ENCODE results near the gene SPTB. TPM values are rescaled to one million over a fixed set of nuclear protein-coding genes. Genes with fewer than 3 reads are reported as not detected.

The SPTB gene
- total RNA-seq, 2 donors from 2014 or later, result 0.15 to 0.29 TPM

DNA sequence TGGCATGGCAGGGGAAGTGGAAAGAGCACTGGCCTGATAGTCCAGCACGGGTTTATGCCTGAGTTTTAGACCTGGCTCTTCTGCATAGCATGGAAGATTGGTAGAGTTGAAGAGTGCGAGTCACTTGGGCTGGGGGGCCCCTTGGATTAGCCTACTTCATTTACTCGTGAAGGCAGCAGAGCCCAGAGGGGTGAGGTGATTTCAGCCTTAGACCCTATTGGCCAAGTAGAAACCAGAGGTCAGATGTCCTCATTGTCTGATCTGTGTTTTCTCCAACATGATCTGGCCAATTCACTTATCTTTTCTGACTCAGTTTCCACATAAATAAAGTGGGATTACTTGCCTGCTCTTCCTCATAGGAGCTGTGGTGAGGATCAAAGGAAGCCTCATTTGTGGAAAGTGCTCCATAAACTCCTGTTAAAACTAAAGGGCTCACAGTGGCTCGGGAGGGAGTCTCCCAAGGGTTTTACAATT, 173.6 kb downstream of the SPTB start:
- H3K4me3 Mint-ChIP-seq, result peak overlapping the region; percentile 85
- ATAC-seq (replicated peaks), result no peak
- H3K4me1 Mint-ChIP-seq, result peaks cover 52% of the 10 kb centered on the region
- peak overlapping the region; percentile 72 for H3K27ac Mint-ChIP-seq
- no peaks in the 10 kb centered on the region for H3K27me3 Mint-ChIP-seq
- no peaks in the 10 kb centered on the region for H3K9me3 Mint-ChIP-seq
- no peaks in the 10 kb centered on the region for H3K36me3 Mint-ChIP-seq (ENCODE audit: low read depth)

DNA sequence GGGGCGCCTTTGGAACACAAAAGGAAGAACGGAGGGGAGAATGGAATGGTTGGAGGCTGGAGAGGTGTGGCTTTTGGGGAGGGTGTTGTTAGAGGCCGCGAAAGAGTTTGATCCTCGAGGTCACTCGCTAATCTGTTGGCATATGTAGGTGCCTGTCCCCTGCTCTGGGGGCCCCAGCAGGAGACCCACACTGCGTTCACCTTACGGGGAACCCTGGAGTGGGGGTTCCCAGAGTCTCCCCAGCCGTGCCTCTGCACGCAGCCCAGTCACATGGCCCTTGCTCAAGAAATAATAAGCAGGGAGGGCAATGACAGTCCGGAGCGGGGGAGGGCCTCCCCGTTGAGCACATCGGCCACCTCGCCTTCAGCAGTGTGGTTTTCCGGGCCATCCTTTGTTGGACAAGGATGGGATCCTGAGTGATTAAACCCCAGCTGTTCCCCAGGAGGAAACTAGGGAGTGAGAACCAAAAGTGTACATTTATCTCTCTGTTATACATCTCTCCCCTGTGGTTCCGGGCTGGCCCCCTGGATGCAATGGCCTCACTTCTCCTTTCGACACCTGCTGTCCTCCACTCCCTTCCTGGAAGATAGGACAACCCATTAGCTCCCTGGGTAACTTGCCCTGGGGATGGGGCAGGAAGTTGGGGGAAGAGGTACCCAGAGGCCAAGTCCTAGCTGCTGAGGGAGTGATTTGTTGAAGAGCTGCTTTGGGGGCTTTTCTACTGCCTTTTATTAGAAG, 174.2 kb downstream of the SPTB start:
- Mint-ChIP-seq H3K27me3 (no peaks in the 10 kb centered on the region), H3K36me3 (ENCODE audit: low read depth) (no peaks in the 10 kb centered on the region), H3K4me1 (peaks cover 52% of the 10 kb centered on the region), H3K9me3 (no peaks in the 10 kb centered on the region), H3K4me3 (peak overlapping the region; percentile 85), H3K27ac (peak overlapping the region; percentile 72)
- peak; percentile 55 for ATAC-seq (replicated peaks)

DNA sequence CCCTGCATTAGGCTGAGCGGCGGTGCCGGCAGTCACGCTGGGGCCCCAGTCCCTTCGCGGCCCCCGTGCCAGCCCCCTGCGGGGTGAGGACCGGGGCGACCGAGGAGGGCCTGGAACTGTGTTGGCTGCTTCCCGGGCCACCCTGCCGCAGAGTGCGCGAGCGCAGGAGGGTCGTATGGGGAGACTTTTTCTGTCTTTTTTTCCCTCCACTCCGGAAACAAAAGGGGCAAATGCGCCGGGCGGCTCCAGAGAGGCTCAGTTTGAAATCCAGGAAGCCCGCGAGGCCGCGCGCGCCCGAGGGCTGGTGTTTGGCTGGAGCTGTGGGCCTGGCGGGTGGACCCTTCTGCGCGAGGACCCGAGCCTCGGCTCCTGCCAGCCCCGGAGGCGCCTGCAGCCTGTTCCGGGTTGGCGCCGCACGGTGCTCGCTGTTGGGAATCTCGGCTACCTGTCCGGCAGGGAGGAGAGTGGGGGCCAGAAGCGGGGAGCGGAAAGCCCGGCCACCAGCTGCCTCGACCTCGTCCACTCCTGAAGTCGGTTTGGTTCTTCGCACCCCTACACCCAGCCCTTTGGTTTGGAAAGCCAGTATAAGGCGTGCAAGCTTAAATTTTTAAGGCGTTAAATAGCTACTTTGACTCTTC, 174.8 kb downstream of the SPTB start:
- H3K4me3 Mint-ChIP-seq, result peak overlapping the region; percentile 85
- peak; percentile 14 for ATAC-seq (replicated peaks)
- no peaks in the 10 kb centered on the region for H3K27me3 Mint-ChIP-seq
- H3K9me3 Mint-ChIP-seq, result no peaks in the 10 kb centered on the region
- H3K4me1 Mint-ChIP-seq, result peaks cover 47% of the 10 kb centered on the region
- H3K36me3 Mint-ChIP-seq (ENCODE audit: low read depth), result no peaks in the 10 kb centered on the region
- H3K27ac Mint-ChIP-seq, result peak overlapping the region; percentile 72

DNA sequence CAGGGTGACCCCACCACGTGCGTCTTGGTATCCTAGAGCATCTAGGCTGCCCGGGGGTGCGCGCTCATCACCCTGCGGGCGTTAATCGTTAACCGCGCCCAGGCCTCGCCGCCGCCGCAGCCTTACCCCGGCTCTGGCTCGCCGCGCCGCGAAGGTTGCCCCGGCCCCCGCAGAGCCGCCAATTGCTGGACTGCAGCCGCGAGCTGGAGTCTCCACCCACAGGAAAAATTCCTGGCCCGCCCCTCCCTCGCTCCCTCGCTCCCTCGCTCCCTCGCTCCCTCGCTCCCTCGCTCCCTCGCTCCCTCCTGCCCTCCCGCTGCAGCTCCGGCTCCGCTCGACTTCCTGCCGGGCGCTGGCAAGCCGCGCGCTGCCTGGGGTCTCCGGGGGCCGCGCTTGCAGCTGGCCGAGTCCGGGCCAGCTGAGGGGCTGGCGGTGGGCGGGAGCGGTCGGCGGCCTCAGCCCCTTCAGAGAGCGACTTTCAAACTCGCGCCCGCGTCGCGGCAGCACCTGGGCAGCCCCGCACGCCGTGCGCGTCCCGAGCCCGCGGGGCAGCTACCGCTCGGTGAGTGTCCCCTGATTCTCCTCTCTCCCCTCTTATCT, 175.5 kb downstream of the SPTB start, which contains the start of gene PLEKHG3:
Gene PLEKHG3, plus strand, starts transcription at position 282 of the 600 bp plus-strand sequence. CDS start 23,208 bp downstream, outside the sequence.
- Mint-ChIP-seq H3K4me1 (peaks cover 43% of the 10 kb centered on the region), H3K9me3 (no peaks in the 10 kb centered on the region), H3K27ac (peak within 1 kb of the TSS; percentile 72), H3K27me3 (no peaks in the 10 kb centered on the region), H3K4me3 (peak within 1 kb of the TSS; percentile 85), H3K36me3 (ENCODE audit: low read depth) (no peaks in the 10 kb centered on the region)
- ATAC-seq (replicated peaks), result peak; percentile 36

DNA sequence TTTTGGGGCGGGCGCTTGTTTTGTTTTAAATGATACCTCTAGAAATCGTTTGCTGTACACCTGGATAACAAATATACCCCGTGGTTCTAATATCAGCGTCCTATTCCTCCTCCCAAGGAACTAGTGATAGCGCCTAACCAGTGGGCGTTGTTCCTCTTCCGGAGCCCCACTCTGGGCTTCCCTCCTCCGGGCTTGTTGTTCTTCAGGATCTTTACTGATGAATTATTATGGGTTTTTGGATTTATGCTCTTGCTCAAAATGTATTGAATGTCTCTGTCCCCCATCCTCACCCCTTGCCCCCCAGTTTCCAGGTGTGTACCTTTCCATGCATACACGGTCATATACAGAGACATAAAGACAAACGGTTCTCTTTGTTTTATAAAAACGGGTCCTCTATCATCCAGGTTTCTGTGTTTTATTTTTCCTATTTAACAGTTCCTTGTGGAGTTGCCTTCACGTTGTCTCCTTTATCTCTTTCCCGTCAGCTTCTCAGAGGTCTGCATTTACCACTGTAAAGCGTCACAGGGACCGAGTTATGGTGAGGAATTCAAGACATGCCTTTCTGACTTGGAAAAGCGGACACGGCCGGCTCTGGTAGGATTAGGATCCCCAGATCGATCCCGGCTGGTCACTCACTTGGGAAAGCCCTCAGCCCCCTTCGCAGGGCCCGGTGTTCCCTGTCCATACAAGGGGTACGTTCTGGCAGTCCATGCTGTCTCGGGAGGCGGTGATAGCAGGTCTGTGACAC, 176.1 kb downstream of the SPTB start:
- no peak for ATAC-seq (replicated peaks)
- peaks cover 42% of the 10 kb centered on the region for H3K4me1 Mint-ChIP-seq
- H3K36me3 Mint-ChIP-seq (ENCODE audit: low read depth), result no peaks in the 10 kb centered on the region
- H3K4me3 Mint-ChIP-seq, result peak overlapping the region; percentile 85
- no peaks in the 10 kb centered on the region for H3K9me3 Mint-ChIP-seq
- peak overlapping the region; percentile 18 for H3K27ac Mint-ChIP-seq
- H3K27me3 Mint-ChIP-seq, result no peaks in the 10 kb centered on the region

DNA sequence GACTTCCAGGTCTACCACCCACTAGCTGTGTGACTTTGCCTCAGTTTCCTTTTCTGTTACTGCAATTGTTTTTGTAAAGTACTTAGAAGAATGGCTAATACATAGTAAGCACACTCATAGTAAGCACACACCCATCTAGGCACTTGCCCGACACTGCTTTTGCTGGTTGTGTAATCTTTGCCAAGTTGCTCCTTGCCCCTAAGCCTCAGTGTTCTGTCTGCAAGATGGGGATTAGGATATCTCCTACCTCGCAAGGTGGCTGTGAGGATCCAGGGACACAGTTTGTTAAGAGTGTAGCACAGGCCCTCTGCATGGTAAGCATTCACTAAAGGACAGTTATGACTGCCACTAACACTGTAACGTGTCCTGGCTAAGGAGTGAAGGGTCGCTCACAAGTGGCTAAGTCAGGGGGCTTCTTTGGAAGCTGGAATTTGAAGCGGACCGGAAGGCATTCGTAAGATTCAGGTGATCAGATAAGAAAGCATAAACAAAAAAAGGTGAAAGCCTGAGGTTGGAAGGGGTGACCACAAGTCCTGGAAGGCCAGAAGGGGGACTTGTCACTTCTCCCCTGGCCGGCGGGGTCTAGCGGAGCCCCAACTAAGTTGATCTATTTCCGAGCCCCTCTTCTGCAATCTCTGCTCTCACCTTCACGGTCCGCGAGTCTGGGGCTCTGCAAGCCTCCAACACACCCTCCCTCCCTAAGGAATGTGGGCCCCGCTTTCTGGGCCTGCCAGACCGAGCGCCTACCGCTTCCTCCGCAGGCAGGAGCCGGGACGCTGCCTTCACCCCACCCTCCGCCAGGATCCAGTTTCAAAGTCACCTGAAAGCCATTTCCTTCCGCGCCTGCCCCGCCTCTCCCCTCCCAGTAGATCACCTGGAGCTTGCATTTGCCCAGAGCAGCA, 177.0 kb downstream of the SPTB start:
- H3K27ac Mint-ChIP-seq, result peak overlapping the region; percentile 18
- H3K9me3 Mint-ChIP-seq, result no peaks in the 10 kb centered on the region
- H3K36me3 Mint-ChIP-seq (ENCODE audit: low read depth), result no peaks in the 10 kb centered on the region
- no peak for ATAC-seq (replicated peaks)
- H3K4me3 Mint-ChIP-seq, result peak overlapping the region; percentile 85
- H3K4me1 Mint-ChIP-seq, result peaks cover 39% of the 10 kb centered on the region
- H3K27me3 Mint-ChIP-seq, result no peaks in the 10 kb centered on the region

DNA sequence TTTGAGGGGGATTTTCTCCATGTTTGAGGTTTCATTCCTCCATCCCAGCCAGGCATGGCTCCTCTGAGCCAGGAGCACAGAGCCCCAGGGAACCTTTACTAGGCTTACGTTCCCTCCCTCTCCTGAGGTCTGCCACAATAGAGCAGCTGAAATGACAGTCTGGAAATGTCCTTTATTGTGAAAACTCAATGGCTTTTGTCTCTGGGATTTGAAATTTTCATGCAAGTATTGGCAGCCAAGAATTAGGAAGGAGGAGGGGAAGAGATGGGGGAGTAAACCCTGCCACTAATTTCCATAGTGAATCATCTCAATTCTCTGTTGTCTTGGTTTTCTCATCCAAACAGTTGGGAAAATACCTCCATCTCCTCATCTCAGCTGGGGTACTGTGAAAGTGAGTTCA, 178.0 kb downstream of the SPTB start:
- Mint-ChIP-seq H3K36me3 (ENCODE audit: low read depth) (no peaks in the 10 kb centered on the region), H3K4me1 (peaks cover 30% of the 10 kb centered on the region), H3K27ac (no peak overlapping the region), H3K4me3 (no peak overlapping the region), H3K9me3 (no peaks in the 10 kb centered on the region), H3K27me3 (no peaks in the 10 kb centered on the region)
- ATAC-seq (replicated peaks), result no peak

DNA sequence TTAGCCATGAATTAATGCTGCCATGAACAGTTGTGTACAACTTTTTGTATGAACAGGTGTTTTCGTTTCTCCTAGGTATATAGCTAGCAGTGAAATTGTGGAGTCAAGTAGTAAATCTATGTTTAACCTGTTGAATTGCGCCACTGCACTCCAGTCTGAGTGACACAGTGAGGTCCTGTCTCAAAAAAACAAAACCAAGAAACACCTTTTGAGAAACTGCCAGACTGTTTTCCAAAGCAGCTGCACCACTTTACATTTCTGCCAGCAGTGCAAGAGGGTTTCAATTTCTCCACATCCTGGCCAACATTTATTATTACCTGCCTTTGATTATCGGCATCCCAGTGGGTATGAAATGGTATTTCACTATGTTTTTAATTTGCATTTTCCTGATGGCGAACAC, 178.8 kb downstream of the SPTB start:
- H3K27me3 Mint-ChIP-seq, result no peaks in the 10 kb centered on the region
- no peak overlapping the region for H3K4me3 Mint-ChIP-seq
- H3K36me3 Mint-ChIP-seq (ENCODE audit: low read depth), result no peaks in the 10 kb centered on the region
- H3K9me3 Mint-ChIP-seq, result no peaks in the 10 kb centered on the region
- no peak overlapping the region for H3K27ac Mint-ChIP-seq
- ATAC-seq (replicated peaks), result no peak
- H3K4me1 Mint-ChIP-seq, result peaks cover 27% of the 10 kb centered on the region

DNA sequence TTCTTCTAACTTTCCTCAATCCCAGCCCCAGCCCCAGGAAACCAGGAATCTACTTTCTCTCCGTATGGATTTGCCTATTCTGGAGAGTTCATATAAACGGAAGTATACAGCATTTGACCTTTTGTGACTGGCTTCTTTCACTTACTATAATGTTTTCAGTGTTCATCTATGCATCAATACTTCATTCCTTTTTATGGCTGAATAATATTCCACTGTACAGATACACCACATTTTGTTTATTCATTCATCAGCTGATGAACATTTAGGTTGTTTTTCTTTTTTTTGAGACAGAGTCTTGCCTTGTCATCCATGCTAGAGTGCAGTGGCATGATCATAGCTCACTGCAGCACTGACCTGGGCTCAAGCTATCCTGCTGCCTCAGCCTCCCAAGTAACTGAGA, 179.4 kb downstream of the SPTB start:
- Mint-ChIP-seq H3K27ac (no peak overlapping the region), H3K36me3 (ENCODE audit: low read depth) (no peaks in the 10 kb centered on the region), H3K27me3 (no peaks in the 10 kb centered on the region), H3K4me1 (peaks cover 23% of the 10 kb centered on the region), H3K4me3 (no peak overlapping the region), H3K9me3 (no peaks in the 10 kb centered on the region)
- no peak for ATAC-seq (replicated peaks)

DNA sequence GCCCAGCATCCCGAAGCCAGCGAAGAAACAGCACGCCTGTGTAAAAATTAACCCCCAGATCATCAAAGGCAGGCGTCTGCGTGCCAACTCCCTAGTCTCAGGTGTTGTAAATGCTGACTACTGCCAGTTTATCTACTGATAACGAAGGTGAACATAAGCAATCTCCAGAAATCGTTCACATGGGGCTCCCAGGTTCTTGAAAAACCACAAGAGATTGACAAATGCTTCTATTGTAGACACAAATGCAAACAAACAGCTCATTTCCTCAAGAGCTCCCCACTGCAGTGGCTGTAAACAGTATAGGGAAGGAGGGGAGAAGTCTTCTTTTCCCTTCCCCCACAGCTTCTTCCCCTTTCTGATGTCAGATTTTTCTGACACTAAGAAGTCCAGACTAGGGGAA, 180.8 kb downstream of the SPTB start:
- Mint-ChIP-seq H3K4me1 (peaks cover 23% of the 10 kb centered on the region), H3K27ac (peak overlapping the region; percentile 72), H3K27me3 (no peaks in the 10 kb centered on the region), H3K4me3 (peak overlapping the region; percentile 49), H3K9me3 (no peaks in the 10 kb centered on the region), H3K36me3 (ENCODE audit: low read depth) (no peaks in the 10 kb centered on the region)
- ATAC-seq (replicated peaks), result peak; percentile 80

DNA sequence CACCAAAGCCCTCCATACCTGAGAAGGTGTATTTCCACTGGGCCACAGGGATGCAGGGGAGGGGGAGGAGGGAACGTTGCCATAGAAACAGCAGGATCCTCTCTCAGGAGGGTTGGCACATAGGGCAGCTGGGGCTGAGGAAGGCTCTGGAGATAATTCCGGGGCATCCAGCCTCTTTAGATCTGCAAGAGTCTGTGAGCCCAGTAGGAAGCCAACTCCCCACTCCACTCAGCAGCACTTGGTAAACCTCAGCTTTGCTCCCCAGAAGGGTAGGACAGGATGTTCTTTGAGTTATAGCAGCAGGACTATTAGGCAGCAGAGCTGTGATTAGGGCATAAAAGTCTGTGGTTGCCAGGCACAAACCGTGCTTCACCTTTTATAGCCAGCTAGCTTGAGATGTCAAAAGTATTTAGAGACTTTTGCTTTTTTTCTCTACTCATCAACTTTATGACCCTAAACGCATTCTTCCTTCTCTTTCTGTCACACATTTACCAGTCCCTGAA, 183.3 kb downstream of the SPTB start:
- Mint-ChIP-seq H3K4me3 (no peak overlapping the region), H3K36me3 (ENCODE audit: low read depth) (no peaks in the 10 kb centered on the region), H3K27ac (no peak overlapping the region), H3K27me3 (no peaks in the 10 kb centered on the region), H3K4me1 (peaks cover 7% of the 10 kb centered on the region), H3K9me3 (no peaks in the 10 kb centered on the region)
- no peak for ATAC-seq (replicated peaks)

Measured in activated T-helper 17 cell treated with anti-CD3 and anti-CD28 coated beads, Interleukin-2, amount 50 U/mL, for 72 hours (primary cell).